IPS DF 4.7 (cell line): ENCODE data around the gene ADARB1.
"Not testable (repeated sequence)": the region's sequence is repeated elsewhere in the genome, so short reads cannot be mapped to it uniquely, and the experiment has no call there.

Experiments
- DNase-seq: peaks from one replicate; pipeline ENCODE4 v3.0.0-alpha.2; 2013; ENCODE audit warnings: low spot score; ENCODE audit errors: extremely low read depth

The ADARB1 gene

GRCh38 chr21:45114475-45114874 lies 40.1 kb downstream of the ADARB1 start:
- no peak for DNase-seq

GRCh38 chr21:45115141-45115540 lies 40.8 kb downstream of the ADARB1 start:
- DNase-seq = no peak

- no peak for DNase-seq
Measured at GRCh38 chr21:45116066-45116465, 41.7 kb downstream of the ADARB1 start.

GRCh38 chr21:45117314-45117713 lies 42.9 kb downstream of the ADARB1 start:
- no peak for DNase-seq

- DNase-seq = no peak
Measured at GRCh38 chr21:45118099-45118498, 43.7 kb downstream of the ADARB1 start.

GRCh38 chr21:45119812-45120211 lies 45.4 kb downstream of the ADARB1 start:
- DNase-seq = no peak

- no peak for DNase-seq
Measured at GRCh38 chr21:45120975-45121374, 46.6 kb downstream of the ADARB1 start.

- no peak for DNase-seq
Measured at GRCh38 chr21:45122030-45122429, 47.6 kb downstream of the ADARB1 start.

GRCh38 chr21:45122432-45123132 lies 48.2 kb downstream of the ADARB1 start:
- DNase-seq = no peak

GRCh38 chr21:45123440-45123839 lies 49.1 kb downstream of the ADARB1 start:
- no peak for DNase-seq

- DNase-seq = no peak
Measured at GRCh38 chr21:45124596-45124995, 50.2 kb downstream of the ADARB1 start.

- DNase-seq = no peak
Measured at GRCh38 chr21:45125357-45125756, 51.0 kb downstream of the ADARB1 start.

GRCh38 chr21:45126204-45126626 lies 51.8 kb downstream of the ADARB1 start:
- DNase-seq = no peak

GRCh38 chr21:45126983-45127382 lies 52.6 kb downstream of the ADARB1 start:
- no peak for DNase-seq

GRCh38 chr21:45127937-45128336 lies 53.6 kb downstream of the ADARB1 start:
- no peak for DNase-seq

GRCh38 chr21:45128613-45129188 lies 54.3 kb downstream of the ADARB1 start:
- DNase-seq = no peak

GRCh38 chr21:45129189-45129923 lies 55.0 kb downstream of the ADARB1 start:
- no peak for DNase-seq

- DNase-seq = no peak
Measured at GRCh38 chr21:45130324-45130774, 56.0 kb downstream of the ADARB1 start.

GRCh38 chr21:45131537-45131999 lies 57.2 kb downstream of the ADARB1 start:
- DNase-seq = no peak

GRCh38 chr21:45132841-45133573 lies 58.6 kb downstream of the ADARB1 start:
- no peak for DNase-seq

GRCh38 chr21:45133574-45134278 lies 59.3 kb downstream of the ADARB1 start:
- DNase-seq = not testable (repeated sequence)
